ENCODE results near the gene MTO1. TPM values are rescaled to one million over a fixed set of nuclear protein-coding genes. Genes with fewer than 3 reads are reported as not detected.
"Not testable (repeated sequence)": the region's sequence is repeated elsewhere in the genome, so short reads cannot be mapped to it uniquely, and the experiment has no call there.

The MTO1 gene
- total RNA-seq, 1 donor from 2014 or later, result 24.8 TPM

DNA sequence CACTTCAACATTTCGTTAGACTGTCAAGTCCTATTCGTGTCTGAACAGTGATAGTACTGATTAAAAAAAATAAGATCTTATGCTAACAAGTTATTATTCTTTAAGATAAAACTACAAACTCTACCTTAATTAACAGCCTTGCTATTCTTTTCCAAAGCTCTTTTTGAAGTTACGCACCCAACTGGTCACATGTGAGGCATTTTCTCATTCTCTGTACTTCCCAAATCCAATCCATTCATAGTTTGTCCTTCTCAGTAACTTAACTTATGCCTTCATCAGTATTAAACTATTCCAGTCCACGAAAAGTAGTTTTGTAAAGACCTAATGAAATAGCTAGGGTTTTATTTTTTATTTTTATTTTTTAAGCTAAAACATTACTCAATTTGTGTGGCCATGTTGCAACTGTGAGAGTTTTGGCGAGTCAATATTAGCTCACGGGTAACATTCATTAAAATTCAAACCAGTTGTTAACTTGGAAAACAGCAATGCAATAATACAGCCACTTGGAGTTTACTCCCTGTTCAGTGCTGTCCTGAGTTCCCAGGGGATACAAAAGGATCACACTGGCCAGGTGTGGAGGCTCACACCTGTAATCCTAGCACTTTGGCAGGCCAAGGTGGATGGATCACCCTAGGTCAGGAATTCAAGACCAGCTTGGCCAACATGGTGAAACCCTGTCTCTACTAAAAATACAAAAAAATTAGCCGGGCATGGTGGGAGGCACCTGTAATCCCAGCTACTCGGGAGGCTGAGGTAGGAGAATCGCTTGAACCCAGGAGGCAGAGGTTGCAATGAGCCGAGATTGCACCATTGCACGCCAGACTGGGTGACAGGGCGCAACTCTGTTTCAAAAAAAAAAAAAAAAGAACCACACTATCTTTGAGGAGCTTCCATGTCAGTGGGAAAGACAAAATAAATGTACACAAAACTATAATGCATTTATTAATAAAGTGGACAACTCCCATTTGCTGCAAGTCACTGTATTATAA lies 87.2 kb downstream of the MTO1 start:
- Mint-ChIP-seq H3K36me3 (ENCODE audit: unreplicated experiment) (no peaks in the 10 kb centered on the region), H3K4me1 (ENCODE audit: unreplicated experiment) (no peaks in the 10 kb centered on the region), H3K27me3 (ENCODE audit: unreplicated experiment) (no peaks in the 10 kb centered on the region), H3K9me3 (ENCODE audit: unreplicated experiment) (no peaks in the 10 kb centered on the region), H3K4me3 (ENCODE audit: unreplicated experiment) (no peak overlapping the region), H3K27ac (ENCODE audit: unreplicated experiment) (no peak overlapping the region)
- TF ChIP-seq, protein P1, sequence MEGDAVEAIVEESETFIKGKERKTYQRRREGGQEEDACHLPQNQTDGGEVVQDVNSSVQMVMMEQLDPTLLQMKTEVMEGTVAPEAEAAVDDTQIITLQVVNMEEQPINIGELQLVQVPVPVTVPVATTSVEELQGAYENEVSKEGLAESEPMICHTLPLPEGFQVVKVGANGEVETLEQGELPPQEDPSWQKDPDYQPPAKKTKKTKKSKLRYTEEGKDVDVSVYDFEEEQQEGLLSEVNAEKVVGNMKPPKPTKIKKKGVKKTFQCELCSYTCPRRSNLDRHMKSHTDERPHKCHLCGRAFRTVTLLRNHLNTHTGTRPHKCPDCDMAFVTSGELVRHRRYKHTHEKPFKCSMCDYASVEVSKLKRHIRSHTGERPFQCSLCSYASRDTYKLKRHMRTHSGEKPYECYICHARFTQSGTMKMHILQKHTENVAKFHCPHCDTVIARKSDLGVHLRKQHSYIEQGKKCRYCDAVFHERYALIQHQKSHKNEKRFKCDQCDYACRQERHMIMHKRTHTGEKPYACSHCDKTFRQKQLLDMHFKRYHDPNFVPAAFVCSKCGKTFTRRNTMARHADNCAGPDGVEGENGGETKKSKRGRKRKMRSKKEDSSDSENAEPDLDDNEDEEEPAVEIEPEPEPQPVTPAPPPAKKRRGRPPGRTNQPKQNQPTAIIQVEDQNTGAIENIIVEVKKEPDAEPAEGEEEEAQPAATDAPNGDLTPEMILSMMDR (IDR thresholded peaks at IDR 0.05), result no peak
- no peak for DNase-seq (ENCODE audit: extremely low spot score, unreplicated experiment)

- H3K4me3 Mint-ChIP-seq (ENCODE audit: unreplicated experiment); H3K9me3 Mint-ChIP-seq (ENCODE audit: unreplicated experiment); H3K27ac Mint-ChIP-seq (ENCODE audit: unreplicated experiment); H3K4me1 Mint-ChIP-seq (ENCODE audit: unreplicated experiment); H3K36me3 Mint-ChIP-seq (ENCODE audit: unreplicated experiment); DNase-seq (ENCODE audit: extremely low spot score, unreplicated experiment); H3K27me3 Mint-ChIP-seq (ENCODE audit: unreplicated experiment): not testable (repeated sequence)
Measured at GRCh38 chr6:73551115-73551514, 89.6 kb downstream of the MTO1 start.

GRCh38 chr6:73555380-73555949 lies 93.9 kb downstream of the MTO1 start:
- H3K9me3 Mint-ChIP-seq (ENCODE audit: unreplicated experiment); H3K36me3 Mint-ChIP-seq (ENCODE audit: unreplicated experiment); DNase-seq (ENCODE audit: extremely low spot score, unreplicated experiment); H3K4me3 Mint-ChIP-seq (ENCODE audit: unreplicated experiment); H3K4me1 Mint-ChIP-seq (ENCODE audit: unreplicated experiment); H3K27me3 Mint-ChIP-seq (ENCODE audit: unreplicated experiment); H3K27ac Mint-ChIP-seq (ENCODE audit: unreplicated experiment): not testable (repeated sequence)

- Mint-ChIP-seq H3K4me3 (ENCODE audit: unreplicated experiment) (no peak overlapping the region), H3K36me3 (ENCODE audit: unreplicated experiment) (no peaks in the 10 kb centered on the region), H3K4me1 (ENCODE audit: unreplicated experiment) (peaks cover 13% of the 10 kb centered on the region), H3K27ac (ENCODE audit: unreplicated experiment) (peak overlapping the region; percentile 0), H3K27me3 (ENCODE audit: unreplicated experiment) (no peaks in the 10 kb centered on the region), H3K9me3 (ENCODE audit: unreplicated experiment) (no peaks in the 10 kb centered on the region)
- TF ChIP-seq, protein P1 (IDR thresholded peaks at IDR 0.05), result no peak
- no peak for DNase-seq (ENCODE audit: extremely low spot score, unreplicated experiment)
Measured at GRCh38 chr6:73556836-73557235, 95.3 kb downstream of the MTO1 start.

Other genes with a start within 250 kb of the MTO1 start
- gene KHDC1L, start 236.2 kb upstream of the MTO1 start, total RNA-seq, result not detected in 2 replicates
- gene KHDC1, start 198.5 kb upstream of the MTO1 start, total RNA-seq, result 4.1 and 4.5 TPM in 2 replicates
- gene DPPA5, start 107.5 kb upstream of the MTO1 start, total RNA-seq, result not detected in 2 replicates
- gene KHDC3L, start 99.1 kb upstream of the MTO1 start, total RNA-seq, result not detected in 2 replicates
- gene OOEP, start 91.8 kb upstream of the MTO1 start, total RNA-seq, result not detected in 2 replicates
- not detected in 2 replicates for gene DDX43, start 66.9 kb upstream of the MTO1 start, total RNA-seq
- gene CGAS, start 9.4 kb upstream of the MTO1 start, total RNA-seq, result 0.37 and 0.59 TPM in 2 replicates
- 10,441 and 10,582 TPM in 2 replicates for gene EEF1A1, start 59.3 kb downstream of the MTO1 start, total RNA-seq
- 20.2 and 20.4 TPM in 2 replicates for gene SLC17A5, start 192.3 kb downstream of the MTO1 start, total RNA-seq
- gene CD109, start 234.5 kb downstream of the MTO1 start, total RNA-seq, result 14.3 and 18.0 TPM in 2 replicates

Measured in osteocyte (in vitro differentiated cells).